ENCODE results near the gene GRK4. TPM values are rescaled to one million over a fixed set of nuclear protein-coding genes. Genes with fewer than 3 reads are reported as not detected.

GRK4 gene
- polyA plus RNA-seq, 10 donors, result 8.0 to 12.3 (median 9.7) TPM

GRCh38 chr4:3070709-3071500 is 107.5 kb downstream of the GRK4 start:
- peak in 1 of 3 donors; percentile 21 for DNase-seq

- peak in 1 of 3 donors; percentile 21 for DNase-seq
Observed at GRCh38 chr4:3071811-3072210, 108.4 kb downstream of the GRK4 start.

GRCh38 chr4:3073158-3074077 is 110.0 kb downstream of the GRK4 start:
- DNase-seq, result no peak

GRCh38 chr4:3074078-3074845 is 110.9 kb downstream of the GRK4 start, which contains the start of the genes HTT and HTT-AS:
Gene HTT (plus strand): TSS chr4:3074681. CDS start chr4:3074826, 145 bp downstream.
Gene HTT-AS (minus strand): TSS chr4:3074538.
- peak; percentile 96 to 99 (median 97) for DNase-seq

GRCh38 chr4:3074846-3075651 is 111.7 kb downstream of the GRK4 start:
- peak; percentile 43 to 85 (median 66) for DNase-seq

GRCh38 chr4:3075652-3075981 is 112.2 kb downstream of the GRK4 start:
- DNase-seq, result no peak

GRCh38 chr4:3077796-3078195 is 114.4 kb downstream of the GRK4 start:
- no peak for DNase-seq

GRCh38 chr4:3079694-3080123 is 116.3 kb downstream of the GRK4 start:
- no peak for DNase-seq

GRCh38 chr4:3082925-3083515 is 119.6 kb downstream of the GRK4 start:
- DNase-seq, result no peak

- DNase-seq, result no peak
Observed at GRCh38 chr4:3083732-3084131, 120.4 kb downstream of the GRK4 start.

GRCh38 chr4:3085948-3086670 is 122.7 kb downstream of the GRK4 start:
- DNase-seq, result no peak

GRCh38 chr4:3087115-3087797 is 123.9 kb downstream of the GRK4 start:
- no peak for DNase-seq

Other genes with a start within 250 kb of the GRK4 start
- gene TNIP2, start 207.2 kb upstream of the GRK4 start, polyA plus RNA-seq (ENCODE audit: insufficient read length in 10 of 10), result 10 to 100 TPM; 10.9 to 20.7 (median 14.0) TPM
- 10 to 100 TPM; 18.5 to 39.2 (median 24.8) TPM for gene SH3BP2, start 170.5 kb upstream of the GRK4 start, polyA plus RNA-seq (ENCODE audit: insufficient read length in 10 of 10)
- 100 to 1,000 TPM; 144 to 205 (median 167) TPM for gene ADD1, start 119.7 kb upstream of the GRK4 start, polyA plus RNA-seq (ENCODE audit: insufficient read length in 10 of 10)
- 10 to 100 TPM; 22.5 to 28.1 (median 25.0) TPM for gene NOP14, start 165 bp upstream of the GRK4 start, polyA plus RNA-seq (ENCODE audit: insufficient read length in 10 of 10)
- gene HTT-AS, start 111.0 kb downstream of the GRK4 start, polyA plus RNA-seq (ENCODE audit: insufficient read length in 10 of 10), result not detected
- gene HTT, start 111.1 kb downstream of the GRK4 start, polyA plus RNA-seq (ENCODE audit: insufficient read length in 10 of 10), result 10 to 100 TPM; 18.9 to 28.6 (median 24.4) TPM